OCI-LY3 (cell line): ENCODE results near the gene CACNA2D2.

ENCODE experiments used
- EZH2phosphoT487 ChIP-seq: fragments of 200-600 bp; shearing (Covaris generic); IDR thresholded peaks from 2 replicates; pipeline ENCODE4 v1.6.1; 2018; ENCODE audit warnings: antibody characterized with exemption, mixed run types, low read depth
- TF ChIP-seq, protein P1 (sequence below): fragments of 200-600, 300-600 bp; sonication (generic); IDR thresholded peaks from 2 replicates; pipeline ENCODE4 v1.5.1; 2014; ENCODE audit warnings: antibody characterized with exemption, low read length, low read depth

DNA sequence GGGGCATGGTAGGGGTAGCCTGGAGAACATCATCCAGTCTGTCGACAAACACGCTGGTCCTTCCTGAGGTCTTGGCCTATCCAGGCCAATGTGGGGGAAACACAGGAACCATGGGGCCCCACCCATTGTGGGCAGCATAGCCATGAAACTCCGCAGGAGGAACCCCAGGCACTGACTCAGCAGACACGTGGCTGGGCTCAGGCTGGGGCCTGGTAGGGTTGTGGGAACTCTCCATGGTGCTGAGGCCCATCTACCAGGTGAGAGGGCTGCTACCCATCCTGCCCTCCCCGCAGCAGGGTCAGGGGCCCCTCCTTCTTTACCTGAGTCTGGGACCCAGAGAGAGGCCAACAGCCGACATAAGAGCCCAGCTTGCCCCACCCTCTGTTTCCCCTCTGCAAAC lies 22.6 kb upstream of the CACNA2D2 start:
- TF ChIP-seq, protein P1, sequence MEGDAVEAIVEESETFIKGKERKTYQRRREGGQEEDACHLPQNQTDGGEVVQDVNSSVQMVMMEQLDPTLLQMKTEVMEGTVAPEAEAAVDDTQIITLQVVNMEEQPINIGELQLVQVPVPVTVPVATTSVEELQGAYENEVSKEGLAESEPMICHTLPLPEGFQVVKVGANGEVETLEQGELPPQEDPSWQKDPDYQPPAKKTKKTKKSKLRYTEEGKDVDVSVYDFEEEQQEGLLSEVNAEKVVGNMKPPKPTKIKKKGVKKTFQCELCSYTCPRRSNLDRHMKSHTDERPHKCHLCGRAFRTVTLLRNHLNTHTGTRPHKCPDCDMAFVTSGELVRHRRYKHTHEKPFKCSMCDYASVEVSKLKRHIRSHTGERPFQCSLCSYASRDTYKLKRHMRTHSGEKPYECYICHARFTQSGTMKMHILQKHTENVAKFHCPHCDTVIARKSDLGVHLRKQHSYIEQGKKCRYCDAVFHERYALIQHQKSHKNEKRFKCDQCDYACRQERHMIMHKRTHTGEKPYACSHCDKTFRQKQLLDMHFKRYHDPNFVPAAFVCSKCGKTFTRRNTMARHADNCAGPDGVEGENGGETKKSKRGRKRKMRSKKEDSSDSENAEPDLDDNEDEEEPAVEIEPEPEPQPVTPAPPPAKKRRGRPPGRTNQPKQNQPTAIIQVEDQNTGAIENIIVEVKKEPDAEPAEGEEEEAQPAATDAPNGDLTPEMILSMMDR: no peak
- TF ChIP-seq EZH2phosphoT487: no peak
